Upper lobe of left lung (tissue), 6 donors: Measurements from ENCODE around the gene DHRS12. TPM values are rescaled to one million over a fixed set of nuclear protein-coding genes. Genes with fewer than 3 reads are reported as not detected.

Experiments used
- ATAC-seq, 2 donors: fragments of 200-7000 bp; cut with Tn5 transposase; one replicate each; pipeline ENCODE4 v1.9.1; 2022; ENCODE audit warnings: mild to moderate bottlenecking in 2 of 2, moderate library complexity in 2 of 2; ENCODE audit not compliant: low FRiP score in 2 of 2
- DNase-seq, 2 donors: peaks; one replicate each; pipeline ENCODE4 v3.0.0-alpha.2; 2019 to 2020
- H3K27ac ChIP-seq, 4 donors: fragments of 200-600 bp; sonication (generic); one replicate each; pipeline ENCODE4 v1.5.1; 2016 to 2019
- H3K27me3 ChIP-seq, 4 donors: fragments of 200-600 bp; sonication (generic); one replicate each; pipeline ENCODE4 v1.5.1; 2017 to 2019
- H3K36me3 ChIP-seq, 4 donors: fragments of 200-600 bp; sonication (generic); one replicate each; pipeline ENCODE4 v1.5.1; 2016 to 2019
- H3K4me1 ChIP-seq, 4 donors: fragments of 200-600 bp; sonication (generic); one replicate each; pipeline ENCODE4 v1.5.1; 2018 to 2019
- H3K4me3 ChIP-seq, 4 donors: fragments of 200-600 bp; sonication (generic); one replicate each; pipeline ENCODE4 v1.5.1; 2017 to 2019; ENCODE audit warnings: mild to moderate bottlenecking in 2 of 4, moderate library complexity in 1 of 4
- H3K9me3 ChIP-seq, 4 donors: fragments of 200-600 bp; sonication (generic); one replicate each; pipeline ENCODE4 v1.5.1; 2018 to 2019
- EP300 ChIP-seq, 4 donors: sonication (generic); formaldehyde crosslinking; IDR thresholded peaks; one replicate each; pipeline ENCODE4 v1.5.1; 2017; ENCODE audit warnings: antibody characterized with exemption in 4 of 4, control low read depth in 2 of 4
- POLR2A ChIP-seq, 4 donors: fragments of 450-650 bp; IDR thresholded peaks; one replicate each; pipeline ENCODE4 v1.5.1; 2016 to 2017; ENCODE audit warnings: antibody characterized with exemption in 4 of 4, mild to moderate bottlenecking in 2 of 4
- POLR2AphosphoS5 ChIP-seq, 2 donors: sonication (generic); formaldehyde crosslinking; IDR thresholded peaks; one replicate each; pipeline ENCODE4 v1.5.1; 2017; ENCODE audit warnings: antibody characterized with exemption in 2 of 2
- WGBS, 2 donors: methylation state at CpG; one replicate each; pipeline ENCODE4 v1.1.5; 2017 to 2018; 5-methylcytosine and 5-hydroxymethylcytosine counted together
- total RNA-seq, 6 donors: library from RNA; depleted of rRNA in 4 of 6; stranded (reverse); fragments of >200 nt in 4 of 6; gene quantifications; one replicate each; pipeline versions ENCODE4 v1.1.0 to v1.2.1, GENCODE V29; 2016 to 2021
- TF ChIP-seq, protein P1 (sequence below), 6 experiments: fragments of 450-650 bp in 4 of 6; fragments of 200-600 bp in 2 of 6; sonication (generic) in 2 of 6; IDR thresholded peaks; one replicate each; pipeline ENCODE4 v1.5.1; 2016 to 2019; ENCODE audit warnings: antibody characterized with exemption in 6 of 6
- donor health status: DM: no; HTN: no; CAD: no; lungs with moderate emphysema.
- donor health status: DM: no; HTN: yes; CAD: no; lungs with severe emphysema.

Gene DHRS12
- total RNA-seq, 6 donors from 2014 or later = 11.7 to 19.1 (median 17.6) TPM

DNA sequence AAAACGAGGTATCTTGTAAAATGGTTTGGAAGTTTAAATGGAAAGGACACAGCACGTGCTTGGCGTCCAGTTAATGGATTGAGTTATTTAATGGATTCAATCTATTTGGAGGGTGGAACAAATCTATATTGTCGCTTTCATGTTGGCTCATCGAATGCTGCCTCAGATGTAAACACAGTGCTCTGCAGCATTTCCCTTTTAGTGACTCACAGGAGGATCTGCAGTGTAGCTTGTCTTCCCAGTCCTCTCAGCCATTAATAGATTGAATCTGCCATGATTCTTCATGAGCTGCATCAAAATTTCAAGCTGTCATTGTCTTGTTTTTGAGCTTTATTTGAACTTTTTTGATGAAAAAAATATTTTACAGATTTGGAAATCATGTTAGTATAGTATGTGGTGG, 44.7 kb downstream of the DHRS12 start:
- no peaks in the 10 kb centered on the region for H3K27me3 ChIP-seq
- DNase-seq = no peak
- ATAC-seq = no peak
- TF ChIP-seq POLR2AphosphoS5 (IDR thresholded peaks at IDR 0.05) (no peak), POLR2A (IDR thresholded peaks at IDR 0.05) (no peak), EP300 (IDR thresholded peaks at IDR 0.05) (no peak)
- TF ChIP-seq, protein P1, sequence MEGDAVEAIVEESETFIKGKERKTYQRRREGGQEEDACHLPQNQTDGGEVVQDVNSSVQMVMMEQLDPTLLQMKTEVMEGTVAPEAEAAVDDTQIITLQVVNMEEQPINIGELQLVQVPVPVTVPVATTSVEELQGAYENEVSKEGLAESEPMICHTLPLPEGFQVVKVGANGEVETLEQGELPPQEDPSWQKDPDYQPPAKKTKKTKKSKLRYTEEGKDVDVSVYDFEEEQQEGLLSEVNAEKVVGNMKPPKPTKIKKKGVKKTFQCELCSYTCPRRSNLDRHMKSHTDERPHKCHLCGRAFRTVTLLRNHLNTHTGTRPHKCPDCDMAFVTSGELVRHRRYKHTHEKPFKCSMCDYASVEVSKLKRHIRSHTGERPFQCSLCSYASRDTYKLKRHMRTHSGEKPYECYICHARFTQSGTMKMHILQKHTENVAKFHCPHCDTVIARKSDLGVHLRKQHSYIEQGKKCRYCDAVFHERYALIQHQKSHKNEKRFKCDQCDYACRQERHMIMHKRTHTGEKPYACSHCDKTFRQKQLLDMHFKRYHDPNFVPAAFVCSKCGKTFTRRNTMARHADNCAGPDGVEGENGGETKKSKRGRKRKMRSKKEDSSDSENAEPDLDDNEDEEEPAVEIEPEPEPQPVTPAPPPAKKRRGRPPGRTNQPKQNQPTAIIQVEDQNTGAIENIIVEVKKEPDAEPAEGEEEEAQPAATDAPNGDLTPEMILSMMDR (IDR thresholded peaks at IDR 0.05) = no peak
- 86 to 93% methylated on average over 5 of the region's 5 CpGs for WGBS, 2 donors
- no peak overlapping the region for H3K27ac ChIP-seq
- no peak overlapping the region for H3K4me3 ChIP-seq
- H3K9me3 ChIP-seq = no peaks in the 10 kb centered on the region
- peaks cover 4 to 9% (median 4%) of the 10 kb centered on the region in 4 donors for H3K4me1 ChIP-seq
- peaks cover 6 to 48% (median 21%) of the 10 kb centered on the region in 4 donors for H3K36me3 ChIP-seq

DNA sequence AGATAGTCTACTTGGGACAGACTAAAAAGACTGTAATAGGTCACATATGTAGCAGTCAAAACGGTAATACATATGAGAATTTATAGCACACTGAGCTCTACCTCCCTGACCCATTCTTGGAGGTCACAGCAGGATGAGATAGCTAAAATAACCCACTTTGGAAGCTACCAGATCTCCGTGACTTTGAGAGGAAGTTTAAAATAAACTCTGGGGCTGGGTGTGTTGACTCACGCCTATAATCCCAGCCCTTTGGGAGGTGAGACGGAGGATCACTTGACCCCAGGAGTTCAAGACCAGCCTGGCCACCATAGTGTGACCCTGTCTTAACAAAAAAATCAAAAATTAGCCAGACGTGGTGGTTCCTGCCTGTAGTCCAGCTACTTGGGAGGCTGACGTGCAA, 45.3 kb downstream of the DHRS12 start:
- ATAC-seq = no peak
- Histone ChIP-seq H3K27ac (no peak overlapping the region), H3K9me3 (no peaks in the 10 kb centered on the region), H3K4me1 (peaks cover 0 to 3% (median 0%) of the 10 kb centered on the region in 4 donors), H3K36me3 (peaks cover 6 to 48% (median 21%) of the 10 kb centered on the region in 4 donors), H3K27me3 (no peaks in the 10 kb centered on the region), H3K4me3 (no peak overlapping the region)
- TF ChIP-seq, protein P1 (IDR thresholded peaks at IDR 0.05) = no peak
- TF ChIP-seq EP300 (IDR thresholded peaks at IDR 0.05) (no peak), POLR2A (IDR thresholded peaks at IDR 0.05) (no peak), POLR2AphosphoS5 (IDR thresholded peaks at IDR 0.05) (no peak)
- DNase-seq = no peak
- WGBS, 2 donors = 81 to 82% methylated on average over 6 of the region's 6 CpGs

DNA sequence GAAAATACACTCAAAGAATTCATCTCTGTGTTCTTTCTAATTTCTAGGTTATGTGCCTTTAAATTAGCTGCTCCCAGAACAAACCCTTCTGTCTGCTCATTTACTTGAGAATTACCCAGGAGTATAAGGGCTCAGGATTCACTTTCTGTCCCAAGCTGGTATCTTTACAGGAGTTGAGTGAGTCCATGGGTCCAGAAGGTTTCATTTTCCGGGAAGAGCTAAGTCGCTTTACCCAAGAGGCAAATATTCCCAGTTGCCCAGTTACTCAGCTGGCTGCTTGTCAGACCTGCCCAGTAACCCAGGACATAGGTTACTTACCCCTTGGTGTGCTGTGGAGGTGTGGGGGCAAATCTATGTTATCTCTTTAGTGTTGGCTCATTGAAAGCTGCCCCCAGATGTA, 47.3 kb downstream of the DHRS12 start:
- no peak overlapping the region for H3K4me3 ChIP-seq
- no peaks in the 10 kb centered on the region for H3K9me3 ChIP-seq
- H3K36me3 ChIP-seq = peaks cover 6 to 65% (median 27%) of the 10 kb centered on the region in 4 donors
- H3K27me3 ChIP-seq = no peaks in the 10 kb centered on the region
- DNase-seq = no peak
- H3K4me1 ChIP-seq = no peaks in the 10 kb centered on the region
- 89 to 96% methylated on average over 2 of the region's 2 CpGs for WGBS, 2 donors
- H3K27ac ChIP-seq = no peak overlapping the region
- ATAC-seq = no peak
- TF ChIP-seq POLR2A (IDR thresholded peaks at IDR 0.05) = no peak
- TF ChIP-seq, protein P1 (IDR thresholded peaks at IDR 0.05) = no peak

DNA sequence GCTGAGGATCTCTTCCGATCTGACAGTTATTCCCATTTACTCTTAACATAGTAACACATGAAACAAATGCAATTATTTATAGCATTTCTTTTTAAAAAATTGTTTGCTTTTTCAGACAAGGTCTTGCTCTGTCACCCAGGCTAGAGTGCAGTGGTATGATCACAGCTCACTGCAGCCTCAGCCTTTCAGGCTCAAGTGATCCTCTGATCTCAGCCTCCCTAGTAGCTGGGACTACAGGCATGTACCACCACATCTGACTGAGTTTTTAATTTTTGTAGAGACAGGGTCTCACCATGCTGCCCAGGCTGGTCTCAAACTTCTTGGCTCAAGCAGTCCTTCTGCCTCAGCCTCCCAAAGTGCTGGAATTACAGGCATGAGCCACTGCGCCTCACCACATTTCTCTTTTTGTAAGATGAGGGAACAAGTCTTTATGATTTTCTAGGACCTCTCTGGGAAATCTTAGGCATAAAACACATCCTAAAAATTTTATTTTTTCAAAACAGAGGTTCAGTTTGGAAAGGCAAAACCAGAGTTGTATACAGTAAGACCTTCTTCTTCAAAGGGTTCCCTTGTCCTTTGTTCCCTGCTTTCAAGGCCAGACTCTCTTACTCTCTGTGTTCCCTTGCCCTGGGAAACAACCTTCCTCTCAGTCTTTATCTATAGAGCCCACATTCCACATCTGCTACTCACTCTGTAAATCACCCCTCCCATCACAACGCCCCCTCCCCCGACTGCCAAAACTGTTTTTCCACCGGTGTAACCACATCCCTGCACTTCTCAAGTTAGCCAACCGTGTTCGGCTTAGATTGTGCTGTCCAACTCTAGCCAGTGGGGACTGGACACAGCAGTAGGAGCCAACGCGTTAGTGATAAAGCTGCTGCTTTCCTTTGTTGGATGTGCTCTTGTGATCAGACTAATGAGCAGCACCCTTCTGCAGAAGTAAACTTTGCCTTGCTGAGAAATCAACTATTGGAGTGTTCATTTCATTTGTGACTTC, 56.2 kb downstream of the DHRS12 start:
- Histone ChIP-seq H3K27ac (no peak overlapping the region), H3K9me3 (peaks cover 0 to 15% (median 12%) of the 10 kb centered on the region in 4 donors), H3K4me1 (no peaks in the 10 kb centered on the region), H3K36me3 (peaks cover 0 to 31% (median 16%) of the 10 kb centered on the region in 4 donors), H3K4me3 (no peak overlapping the region), H3K27me3 (no peaks in the 10 kb centered on the region)
- ATAC-seq (no peak), DNase-seq (no peak)
- TF ChIP-seq EP300 (IDR thresholded peaks at IDR 0.05) (no peak), POLR2A (IDR thresholded peaks at IDR 0.05) (no peak)
- TF ChIP-seq, protein P1 (IDR thresholded peaks at IDR 0.05) = no peak
- 93 to 99% methylated on average over 9 of the region's 9 CpGs for WGBS, 2 donors
